GM12875 (cell line): ENCODE measurements around the gene SPRY4.
"Not testable (repeated sequence)": the region's sequence is repeated elsewhere in the genome, so short reads cannot be mapped to it uniquely, and the experiment has no call there.

Experiments used
- H3K4me3 ChIP-seq: one replicate; pipeline ENCODE4 v1.5.1; 2011; ENCODE audit warnings: low read depth, low read length, control low read depth
- CTCF ChIP-seq: IDR thresholded peaks from 2 replicates; pipeline ENCODE4 v1.5.1; 2011; ENCODE audit warnings: low read depth, mild to moderate bottlenecking, control low read depth, inconsistent platforms, low read length, moderate library complexity, borderline replicate concordance; ENCODE audit not compliant: insufficient read depth

SPRY4 gene, protein sequence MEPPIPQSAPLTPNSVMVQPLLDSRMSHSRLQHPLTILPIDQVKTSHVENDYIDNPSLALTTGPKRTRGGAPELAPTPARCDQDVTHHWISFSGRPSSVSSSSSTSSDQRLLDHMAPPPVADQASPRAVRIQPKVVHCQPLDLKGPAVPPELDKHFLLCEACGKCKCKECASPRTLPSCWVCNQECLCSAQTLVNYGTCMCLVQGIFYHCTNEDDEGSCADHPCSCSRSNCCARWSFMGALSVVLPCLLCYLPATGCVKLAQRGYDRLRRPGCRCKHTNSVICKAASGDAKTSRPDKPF

GRCh38 chr5:142324871-142325724 lies at the start of gene SPRY4:
SPRY4 (minus strand) TSS chr5:142325021; CDS start chr5:142315108, 9,913 bp downstream.
- peak within 1 kb of the TSS; percentile 64 for H3K4me3 ChIP-seq
- peak; percentile 4; the same call in 1 of the 2 replicates for TF ChIP-seq CTCF

DNA sequence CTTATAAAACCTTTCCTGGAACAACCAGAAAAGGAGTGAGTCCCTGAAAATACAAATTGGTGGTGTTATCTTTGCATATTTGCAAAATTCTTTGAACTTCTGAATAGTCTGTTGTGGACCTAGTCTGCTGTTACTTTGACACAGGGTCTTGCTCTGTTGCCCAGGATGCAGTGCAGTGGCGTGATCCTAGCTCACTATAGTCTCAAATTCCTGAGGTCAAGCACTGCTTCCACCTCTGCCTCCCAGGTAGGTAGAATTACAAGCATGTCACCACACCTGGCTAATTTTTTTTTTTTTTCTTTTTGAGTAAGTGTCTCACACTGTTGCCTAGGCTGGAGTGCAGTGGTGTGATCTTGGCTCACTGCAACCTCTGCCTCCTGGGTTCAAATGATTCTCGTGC lies 43.7 kb upstream of the SPRY4 start:
- no peak overlapping the region for H3K4me3 ChIP-seq
- no peak for TF ChIP-seq CTCF

- TF ChIP-seq CTCF = no peak
- no peak overlapping the region for H3K4me3 ChIP-seq
Measured at GRCh38 chr5:142366007-142366406, 41.2 kb upstream of the SPRY4 start.

GRCh38 chr5:142364251-142365145 lies 39.7 kb upstream of the SPRY4 start:
- H3K4me3 ChIP-seq = no peak overlapping the region
- no peak for TF ChIP-seq CTCF

- no peak for TF ChIP-seq CTCF
- no peak overlapping the region for H3K4me3 ChIP-seq
Measured at GRCh38 chr5:142363619-142363963, 38.8 kb upstream of the SPRY4 start.

DNA sequence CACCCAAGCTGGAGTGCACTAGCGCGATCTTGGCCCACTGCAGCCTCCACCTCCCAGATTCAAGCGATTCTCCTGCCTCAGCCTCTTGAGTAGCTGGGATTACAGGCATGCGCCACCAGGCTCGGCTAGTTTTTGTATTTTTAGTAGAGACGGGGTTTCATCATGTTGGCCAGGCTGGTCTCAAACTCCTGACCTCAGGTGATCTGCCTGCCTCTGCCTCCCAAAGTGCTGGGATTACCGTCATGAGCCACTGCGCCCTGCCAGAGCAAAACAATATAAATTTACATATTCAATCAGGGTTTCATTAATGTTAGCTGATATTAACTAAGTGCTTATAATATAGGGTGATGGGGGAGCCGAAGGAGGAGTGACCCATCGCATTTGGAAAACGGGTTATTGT lies 37.4 kb upstream of the SPRY4 start:
- H3K4me3 ChIP-seq = not testable (repeated sequence)

GRCh38 chr5:142360607-142361120 lies 35.8 kb upstream of the SPRY4 start:
- H3K4me3 ChIP-seq = no peak overlapping the region
- no peak for TF ChIP-seq CTCF
